H1 (cell line): Measurements from ENCODE around the gene PLAC1. TPM values are rescaled to one million over a fixed set of nuclear protein-coding genes. Genes with fewer than 3 reads are reported as not detected.

Source experiments
- CTCF ChIA-PET: fragments of 300-600 bp; sonication (Branson Sonifier 250); formaldehyde crosslinking; loops from one replicate; lab custom pipeline; 2021; ENCODE audit not compliant: partially characterized antibody; lab: Charles Lee
- POLR2A ChIA-PET: fragments of 300-600 bp; sonication (Branson Sonifier 250); formaldehyde crosslinking; loops from one replicate; lab custom pipeline; 2021; ENCODE audit warnings: inconsistent platforms; ENCODE audit not compliant: partially characterized antibody; lab: Charles Lee
- DNase-seq, 2 experiments: peaks; one replicate each; pipeline versions ENCODE4 v3.0.0 to v3.0.0-alpha.2; 2010 to 2022; ENCODE audit warnings: low spot score in 2 of 2, low read depth in 1 of 2, mixed read lengths in 1 of 2
- FAIRE-seq: peaks from 2 replicates; lab custom pipeline; 2011; peaks lifted over from hg19 to GRCh38; lab: Jason Lieb, UNC
- H2AFZ ChIP-seq: 2 replicates; pipeline ENCODE4 v1.8.1; 2012; ENCODE audit warnings: low read length, inconsistent platforms
- H2AK5ac ChIP-seq: 2 replicates; pipeline ENCODE4 v1.6.1; 2013; ENCODE audit warnings: low read depth, low read length
- H2BK120ac ChIP-seq: replicated peaks from 2 replicates; pipeline ENCODE3; 2013; ENCODE audit warnings: low read depth, low read length, inconsistent platforms
- H2BK12ac ChIP-seq: 2 replicates; pipeline ENCODE4 v1.6.1; 2013; ENCODE audit warnings: low read depth, low read length
- H2BK15ac ChIP-seq: 2 replicates; pipeline ENCODE4 v1.6.1; 2013; ENCODE audit warnings: low read length
- H2BK20ac ChIP-seq: 2 replicates; pipeline ENCODE4 v1.6.1; 2013; ENCODE audit warnings: low read length
- H2BK5ac ChIP-seq: 2 replicates; pipeline ENCODE4 v1.6.1; 2013; ENCODE audit warnings: low read depth, low read length
- H3K14ac ChIP-seq: 2 replicates; pipeline ENCODE4 v1.6.1; 2013; ENCODE audit warnings: inconsistent platforms; ENCODE audit not compliant: insufficient read length
- H3K18ac ChIP-seq: 2 replicates; pipeline ENCODE4 v1.6.1; 2013; ENCODE audit warnings: low read length; ENCODE audit errors: extremely low read depth
- H3K23ac ChIP-seq: 2 replicates; pipeline ENCODE4 v1.6.1; 2013; ENCODE audit warnings: inconsistent platforms; ENCODE audit not compliant: insufficient read length
- H3K23me2 ChIP-seq: 2 replicates; pipeline ENCODE4 v1.6.1; 2013; ENCODE audit warnings: low read depth, low read length
- H3K27ac ChIP-seq: 2 replicates; pipeline ENCODE4 v1.6.1; 2011; ENCODE audit warnings: low read depth, low read length, inconsistent platforms
- H3K27me3 ChIP-seq, 4 experiments: replicated peaks in 1 of 4; 1 replicate in 1 of 4; 2 replicates in 3 of 4; pipeline versions ENCODE4 v1.6.1 to v1.8.1; 2011 to 2013; ENCODE audit warnings: low read length in 3 of 4, mild to moderate bottlenecking in 3 of 4, inconsistent platforms in 2 of 4, mixed read lengths in 2 of 4, moderate library complexity in 1 of 4; ENCODE audit not compliant: control insufficient read depth in 3 of 4, insufficient read depth in 3 of 4; ENCODE audit errors: extremely low read depth in 1 of 4
- H3K36me3 ChIP-seq, 4 experiments: 2 replicates each; pipeline versions ENCODE4 v1.6.1 to v1.8.1; 2011 to 2013; ENCODE audit warnings: mild to moderate bottlenecking in 4 of 4, low read length in 3 of 4, moderate library complexity in 2 of 4, control low read depth in 1 of 4, inconsistent platforms in 1 of 4; ENCODE audit not compliant: insufficient read depth in 4 of 4, control insufficient read depth in 2 of 4
- H3K4ac ChIP-seq: replicated peaks from 2 replicates; pipeline ENCODE3; 2013; ENCODE audit warnings: low read length, low read depth, mixed read lengths, inconsistent platforms; ENCODE audit not compliant: insufficient read length
- H3K4me1 ChIP-seq, 4 experiments: replicated peaks in 1 of 4; 1 replicate in 1 of 4; 2 replicates in 3 of 4; pipeline versions ENCODE4 v1.6.1 to v1.8.1; 2011 to 2013; ENCODE audit warnings: low read length in 3 of 4, inconsistent platforms in 2 of 4, mixed read lengths in 1 of 4; ENCODE audit not compliant: insufficient read depth in 4 of 4, control insufficient read depth in 3 of 4
- H3K4me2 ChIP-seq, 2 experiments: 2 replicates each; pipeline versions ENCODE4 v1.6.1 to v1.8.1; 2011 to 2013; ENCODE audit warnings: low read depth in 2 of 2, low read length in 2 of 2, control low read depth in 1 of 2, inconsistent platforms in 1 of 2, mild to moderate bottlenecking in 1 of 2; ENCODE audit not compliant: insufficient read depth in 1 of 2
- H3K4me3 ChIP-seq, 4 experiments: fragments of 200-600, 300-600 bp in 1 of 4; sonication (generic), shearing (Covaris generic), sonication (Bioruptor Twin) in 1 of 4; 2 replicates each; pipeline versions ENCODE4 v1.5.1 to v1.8.1; 2011 to 2016; ENCODE audit warnings: low read length in 4 of 4, low read depth in 3 of 4, control low read depth in 2 of 4, inconsistent platforms in 2 of 4, mild to moderate bottlenecking in 2 of 4, mixed read lengths in 1 of 4, moderate library complexity in 1 of 4; ENCODE audit not compliant: insufficient read depth in 2 of 4; ENCODE audit errors: extremely low read depth in 1 of 4
- H3K56ac ChIP-seq: replicated peaks from 2 replicates; pipeline ENCODE3; 2013; ENCODE audit warnings: low read depth, mild to moderate bottlenecking, mixed read lengths, low read length, inconsistent platforms; ENCODE audit not compliant: insufficient read length
- H3K79me1 ChIP-seq: 2 replicates; pipeline ENCODE4 v1.6.1; 2013; ENCODE audit warnings: low read depth, low read length, control low read depth
- H3K79me2 ChIP-seq, 2 experiments: 2 replicates each; pipeline versions ENCODE4 v1.6.1 to v1.8.1; 2012 to 2013; ENCODE audit warnings: low read length in 2 of 2, mild to moderate bottlenecking in 2 of 2, inconsistent platforms in 1 of 2; ENCODE audit not compliant: insufficient read depth in 2 of 2, control insufficient read depth in 1 of 2
- H3K9ac ChIP-seq, 4 experiments: replicated peaks in 1 of 4; 1 replicate in 1 of 4; 2 replicates in 3 of 4; pipeline versions ENCODE4 v1.6.1 to v1.8.1; 2011 to 2013; ENCODE audit warnings: low read depth in 3 of 4, low read length in 3 of 4, control low read depth in 2 of 4, mild to moderate bottlenecking in 2 of 4, moderate library complexity in 2 of 4, inconsistent platforms in 1 of 4; ENCODE audit errors: extremely low read depth in 1 of 4
- H3K9me3 ChIP-seq, 2 experiments: 2 replicates each; pipeline versions ENCODE4 v1.6.1 to v1.8.1; 2012 to 2013; ENCODE audit warnings: mild to moderate bottlenecking in 2 of 2, moderate library complexity in 2 of 2, control low read depth in 1 of 2, inconsistent platforms in 1 of 2, low read depth in 1 of 2, low read length in 1 of 2, mixed read lengths in 1 of 2; ENCODE audit not compliant: insufficient read depth in 2 of 2
- H4K20me1 ChIP-seq, 2 experiments: replicated peaks in 1 of 2; 2 replicates each; pipeline versions ENCODE3 to v1.8.1; 2011 to 2013; ENCODE audit warnings: inconsistent platforms in 2 of 2, low read length in 2 of 2, mild to moderate bottlenecking in 1 of 2; ENCODE audit not compliant: insufficient read depth in 2 of 2, control insufficient read depth in 1 of 2
- H4K5ac ChIP-seq: 2 replicates; pipeline ENCODE4 v1.6.1; 2013; ENCODE audit warnings: low read length, low read depth, mixed read lengths, inconsistent platforms; ENCODE audit not compliant: insufficient read length
- H4K8ac ChIP-seq: 2 replicates; pipeline ENCODE4 v1.8.0; 2013; ENCODE audit warnings: mild to moderate bottlenecking, moderate library complexity, low read length, inconsistent platforms; ENCODE audit not compliant: insufficient read depth; ENCODE audit errors: extremely low read depth
- H4K91ac ChIP-seq: replicated peaks from 2 replicates; pipeline ENCODE3; 2013; ENCODE audit warnings: low read length, mixed read lengths, inconsistent platforms; ENCODE audit not compliant: insufficient read length
- ATF2 ChIP-seq: IDR thresholded peaks from 2 replicates; pipeline ENCODE4 v1.6.1; 2012; ENCODE audit warnings: low read length, inconsistent platforms
- CBX8 ChIP-seq: fragments of 300-800, 300-1000 bp; sonication (generic); IDR thresholded peaks from 2 replicates; pipeline ENCODE4 v1.7.1; 2016; ENCODE audit warnings: low read depth, low read length, borderline replicate concordance
- CHD1 ChIP-seq: IDR thresholded peaks from 2 replicates; pipeline ENCODE4 v1.6.1; 2012; ENCODE audit warnings: low read depth, low read length, improper control_type of control experiment
- FOSL1 ChIP-seq: IDR thresholded peaks from 2 replicates; pipeline ENCODE4 v1.6.1; 2011; ENCODE audit warnings: mild to moderate bottlenecking, low read depth, low read length, moderate library complexity; ENCODE audit not compliant: insufficient read depth
- KDM5A ChIP-seq: fragments of 200-600 bp; IDR thresholded peaks from 2 replicates; pipeline ENCODE4 v1.7.1; 2012; ENCODE audit warnings: mild to moderate bottlenecking, low read length, inconsistent platforms, mixed read lengths
- POLR2A ChIP-seq, 2 experiments: IDR thresholded peaks; 1 replicate in 1 of 2; 2 replicates in 1 of 2; pipeline ENCODE4 v1.6.1; 2011; ENCODE audit warnings: low read depth in 2 of 2, low read length in 2 of 2, mild to moderate bottlenecking in 2 of 2; ENCODE audit errors: control extremely low read depth in 1 of 2
- RAD21 ChIP-seq, 2 experiments: IDR thresholded peaks in 1 of 2; conservative IDR thresholded peaks in 1 of 2; 2 replicates each; pipeline ENCODE4 v1.6.1; 2011; ENCODE audit warnings: low read depth in 2 of 2, low read length in 2 of 2, improper control_type of control experiment in 1 of 2, inconsistent platforms in 1 of 2, mild to moderate bottlenecking in 1 of 2, moderate library complexity in 1 of 2
- RXRA ChIP-seq: IDR thresholded peaks from 2 replicates; pipeline ENCODE4 v1.6.1; 2011; ENCODE audit warnings: low read depth, mild to moderate bottlenecking, low read length, moderate library complexity; ENCODE audit not compliant: insufficient read depth
- SIN3A ChIP-seq, 2 experiments: IDR thresholded peaks in 1 of 2; conservative IDR thresholded peaks in 1 of 2; 2 replicates each; pipeline ENCODE4 v1.6.1; 2011 to 2012; ENCODE audit warnings: low read length in 2 of 2, improper control_type of control experiment in 1 of 2, low read depth in 1 of 2, mild to moderate bottlenecking in 1 of 2
- WGBS, 2 experiments: shearing (Covaris generic) in 1 of 2; methylation state at CpG; one replicate each; pipeline versions ENCODE4 v1.1.6 to v1.1.7; 2013 to 2015; ENCODE audit warnings: low lambda C conversion rate in 2 of 2, mixed read lengths in 2 of 2, inconsistent platforms in 1 of 2, low coverage in 1 of 2, missing lambda C conversion rate in 1 of 2; ENCODE audit not compliant: insufficient replicate concordance in 2 of 2, insufficient coverage in 1 of 2, insufficient read length in 1 of 2; ENCODE audit errors: extremely low coverage in 1 of 2, missing lambda C conversion rate in 1 of 2; 5-methylcytosine and 5-hydroxymethylcytosine counted together
- polyA plus RNA-seq, 7 experiments: library from polyadenylated mRNA; depleted of rRNA in 3 of 7; stranded (reverse) in 5 of 7; unstranded in 2 of 7; fragments of >200 nt in 5 of 7; fragments of 200-250 nt in 2 of 7; gene quantifications; 1 replicate in 5 of 7; 2 replicates in 1 of 7; 4 replicates in 1 of 7; pipeline versions ENCODE4 v1.2.1 to v1.2.3, GENCODE V29; 2011 to 2013; ENCODE audit warnings: missing spikeins in 2 of 7, mixed read lengths in 2 of 7
- total RNA-seq: library from RNA; stranded (reverse); fragmentation: NEBNext Ultra II Directional; extraction: Animal tissue kit (Norgen Biotek cat#: 25700); gene quantifications from 2 replicates; pipeline ENCODE4 v1.2.1, GENCODE V29; 2021
- TF ChIP-seq, protein P1 (sequence below): IDR thresholded peaks from 2 replicates; pipeline ENCODE4 v1.6.1; 2011; ENCODE audit warnings: low read length, improper control_type of control experiment

PLAC1 gene
- total and polyA plus RNA-seq, 2 of the 8 experiments (the other 6 are each of a cell fraction or from before 2014, with no cell fraction given): 1.8 TPM; not detected in 1

GRCh38 chrX:134672101-134672500 lies 13.8 kb upstream of the PLAC1 start:
- no peaks in the 10 kb centered on the region for H4K20me1 ChIP-seq
- no peak overlapping the region for H3K56ac ChIP-seq
- ChIA-PET CTCF (interaction anchor here (0.7 kb wide), 1 partner anchor 10 kb away, joined by 3 read pairs; no protein-coding TSS in a partner anchor), POLR2A (no interaction called here)
- no peak overlapping the region for H4K8ac ChIP-seq
- no peaks in the 10 kb centered on the region for H3K9me3 ChIP-seq
- no peak overlapping the region for H2AFZ ChIP-seq
- FAIRE-seq: no peak
- H3K9ac ChIP-seq: no peak overlapping the region
- H2AK5ac ChIP-seq: no peak overlapping the region
- H2BK12ac ChIP-seq: no peak overlapping the region
- H2BK15ac ChIP-seq: no peak overlapping the region
- no peak overlapping the region for H3K23ac ChIP-seq
- H3K4ac ChIP-seq: no peak overlapping the region
- H2BK20ac ChIP-seq: no peak overlapping the region
- no peak overlapping the region for H2BK5ac ChIP-seq
- H3K27ac ChIP-seq: no peak overlapping the region
- H2BK120ac ChIP-seq: no peak overlapping the region
- no peak overlapping the region for H3K4me2 ChIP-seq
- no peak overlapping the region for H4K91ac ChIP-seq
- DNase-seq: no peak
- H3K18ac ChIP-seq: no peak overlapping the region
- WGBS, 2 experiments: 85% methylated on average over 4 of the region's 4 CpGs; no CpG with 5 or more reads in 1 of the 2 experiments
- H3K4me3 ChIP-seq: no peak overlapping the region
- no peaks in the 10 kb centered on the region for H3K79me2 ChIP-seq
- H3K4me1 ChIP-seq: peaks cover 0 to 3% (median 0%) of the 10 kb centered on the region in 4 experiments; a peak in 2 of 7 replicates
- H3K27me3 ChIP-seq: no peaks in the 10 kb centered on the region
- H3K14ac ChIP-seq: no peak overlapping the region
- H3K23me2 ChIP-seq: no peaks in the 10 kb centered on the region
- no peak overlapping the region for H4K5ac ChIP-seq
- H3K36me3 ChIP-seq: no peaks in the 10 kb centered on the region
- no peaks in the 10 kb centered on the region for H3K79me1 ChIP-seq
- no peak for TF ChIP-seq KDM5A
- TF ChIP-seq SIN3A (conservative IDR thresholded peaks at IDR 0.05 in 1 of 2, IDR thresholded peaks at IDR 0.05 in 1 of 2; ENCODE audit: low read depth in 1 of 2, low read length in 2 of 2): no peak
- TF ChIP-seq RAD21 (IDR thresholded peaks at IDR 0.05 in 1 of 2, conservative IDR thresholded peaks at IDR 0.05 in 1 of 2; ENCODE audit: low read depth in 2 of 2, low read length in 2 of 2): no peak
- TF ChIP-seq ATF2: no peak
- TF ChIP-seq POLR2A (IDR thresholded peaks at IDR 0.05; ENCODE audit: control extremely low read depth in 1 of 2, low read depth in 2 of 2, low read length in 2 of 2): no peak
- no peak for TF ChIP-seq FOSL1
- TF ChIP-seq CHD1: no peak
- TF ChIP-seq RXRA: no peak
- TF ChIP-seq CBX8: no peak
- TF ChIP-seq, protein P1, sequence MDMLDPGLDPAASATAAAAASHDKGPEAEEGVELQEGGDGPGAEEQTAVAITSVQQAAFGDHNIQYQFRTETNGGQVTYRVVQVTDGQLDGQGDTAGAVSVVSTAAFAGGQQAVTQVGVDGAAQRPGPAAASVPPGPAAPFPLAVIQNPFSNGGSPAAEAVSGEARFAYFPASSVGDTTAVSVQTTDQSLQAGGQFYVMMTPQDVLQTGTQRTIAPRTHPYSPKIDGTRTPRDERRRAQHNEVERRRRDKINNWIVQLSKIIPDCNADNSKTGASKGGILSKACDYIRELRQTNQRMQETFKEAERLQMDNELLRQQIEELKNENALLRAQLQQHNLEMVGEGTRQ: no peak
